ENCODE results near the gene NEUROG3.

- TF ChIP-seq USF2 (CRISPR knock-in tag; IDR thresholded peaks at IDR 0.05) (no peak), ZNF281 (CRISPR knock-in tag; IDR thresholded peaks at IDR 0.05) (no peak), SOX15 (CRISPR knock-in tag; IDR thresholded peaks at IDR 0.05) (no peak), ATF3 (CRISPR knock-in tag; conservative IDR thresholded peaks at IDR 0.05) (no peak), SMAD4 (CRISPR knock-in tag; IDR thresholded peaks at IDR 0.05) (no peak), CTCF (IDR thresholded peaks at IDR 0.05) (no peak)
These were observed 1.5 kb downstream of the NEUROG3 start for GRCh38 chr10:69571618-69572158.
